Suprapubic skin (tissue), 4 donors: ENCODE measurements around the gene FAM53A.

ENCODE experiments used
- CTCF ChIP-seq, 2 donors: fragments of 200-600 bp in 1 of 2; fragments of 450-650 bp in 1 of 2; sonication (generic) in 1 of 2; IDR thresholded peaks; one replicate each; pipeline ENCODE4 v1.5.1; 2016 to 2019; ENCODE audit warnings: antibody characterized with exemption in 2 of 2, mild to moderate bottlenecking in 1 of 2, moderate library complexity in 1 of 2
- EP300 ChIP-seq: sonication (generic); formaldehyde crosslinking; IDR thresholded peaks from one replicate; pipeline ENCODE4 v1.6.1; 2017; ENCODE audit warnings: antibody characterized with exemption
- POLR2A ChIP-seq, 2 donors: fragments of 450-650 bp; IDR thresholded peaks; one replicate each; pipeline ENCODE4 v1.6.1; 2017; ENCODE audit warnings: antibody characterized with exemption in 2 of 2, mild to moderate bottlenecking in 2 of 2, moderate library complexity in 2 of 2
- POLR2AphosphoS5 ChIP-seq, 3 donors: sonication (generic); formaldehyde crosslinking; IDR thresholded peaks; one replicate each; pipeline ENCODE4 v1.6.1; 2017; ENCODE audit warnings: antibody characterized with exemption in 3 of 3

- TF ChIP-seq POLR2AphosphoS5 (IDR thresholded peaks at IDR 0.05) (no peak), CTCF (IDR thresholded peaks at IDR 0.05) (no peak), POLR2A (IDR thresholded peaks at IDR 0.05) (no peak), EP300 (no peak)
Observed at GRCh38 chr4:1591107-1591506, 93.0 kb downstream of the FAM53A start.
